Heart left ventricle (tissue), 13 donors: ENCODE results near the gene SCYGR3.

Experiments used
- POLR2A ChIP-seq, 2 donors: fragments of 450-650 bp; IDR thresholded peaks; one replicate each; pipeline ENCODE4 v1.6.1; 2017; ENCODE audit warnings: antibody characterized with exemption in 2 of 2, mild to moderate bottlenecking in 2 of 2, moderate library complexity in 2 of 2
- TF ChIP-seq, protein P1 (sequence below), 12 donors: fragments of 200-600 bp; sonication (generic) in 4 of 12; IDR thresholded peaks; one replicate each; pipeline versions ENCODE4 v1.5.0 to v1.8.0; 2018 to 2022; ENCODE audit warnings: antibody characterized with exemption in 12 of 12, mild to moderate bottlenecking in 5 of 12
- donor health status: ischemic (EF 13 %, LVEDD 7.1; RV severe dilation, severe dysfunction).
- donor health status: DM: no; HTN: yes; CAD: no.
- donor health status: DM: no; HTN: no; CAD: no.
- donor health status: ischemic (EF 25% LVEDD 6.9; RV normal size, moderate dysfunction).
- donor health status: ischemic (EF 25% LVEDD 5.7; RV mildly dilated, moderate dysfunction).
- donor health status: ischemic (EF 35%, LVEDD 5.7; RV mildly dilated, moderate dysfunction).
- donor health status: nonischemic (EF 11% LVEDD 7.7; RV severe dilation, severe dysfunction).
- donor health status: DM: yes; HTN: yes; CAD: no.
- donor health status: PGD.
- donor health status: ischemic (EF 29% LVEDD 5.4; RV normal size, mild dysfunction).
- donor health status: nonischemic (EF 23%, LVEDD 6.1; RV moderate dilation, normal function).

DNA sequence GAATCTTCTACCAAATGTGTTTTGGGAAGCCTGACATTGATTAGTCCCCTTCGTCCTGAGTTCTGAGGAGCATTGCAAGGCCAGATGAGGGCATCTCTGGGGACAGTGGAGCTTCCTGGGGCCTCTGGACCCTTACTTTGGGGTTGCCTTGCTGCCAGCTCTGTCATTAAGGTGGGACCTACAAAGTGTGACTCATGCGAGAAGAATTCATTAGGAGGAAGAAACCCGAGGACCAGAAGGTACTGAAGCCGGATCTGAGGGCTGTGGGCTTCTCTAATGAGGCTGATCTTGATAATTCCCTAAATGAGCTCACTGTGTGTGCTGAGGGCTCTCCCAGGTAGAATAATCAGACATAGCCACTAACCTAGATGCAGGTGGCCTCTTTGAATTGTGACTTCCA is 16.6 kb downstream of the SCYGR3 start:
- TF ChIP-seq, protein P1, sequence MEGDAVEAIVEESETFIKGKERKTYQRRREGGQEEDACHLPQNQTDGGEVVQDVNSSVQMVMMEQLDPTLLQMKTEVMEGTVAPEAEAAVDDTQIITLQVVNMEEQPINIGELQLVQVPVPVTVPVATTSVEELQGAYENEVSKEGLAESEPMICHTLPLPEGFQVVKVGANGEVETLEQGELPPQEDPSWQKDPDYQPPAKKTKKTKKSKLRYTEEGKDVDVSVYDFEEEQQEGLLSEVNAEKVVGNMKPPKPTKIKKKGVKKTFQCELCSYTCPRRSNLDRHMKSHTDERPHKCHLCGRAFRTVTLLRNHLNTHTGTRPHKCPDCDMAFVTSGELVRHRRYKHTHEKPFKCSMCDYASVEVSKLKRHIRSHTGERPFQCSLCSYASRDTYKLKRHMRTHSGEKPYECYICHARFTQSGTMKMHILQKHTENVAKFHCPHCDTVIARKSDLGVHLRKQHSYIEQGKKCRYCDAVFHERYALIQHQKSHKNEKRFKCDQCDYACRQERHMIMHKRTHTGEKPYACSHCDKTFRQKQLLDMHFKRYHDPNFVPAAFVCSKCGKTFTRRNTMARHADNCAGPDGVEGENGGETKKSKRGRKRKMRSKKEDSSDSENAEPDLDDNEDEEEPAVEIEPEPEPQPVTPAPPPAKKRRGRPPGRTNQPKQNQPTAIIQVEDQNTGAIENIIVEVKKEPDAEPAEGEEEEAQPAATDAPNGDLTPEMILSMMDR (IDR thresholded peaks at IDR 0.05), result no peak
- no peak for TF ChIP-seq POLR2A (IDR thresholded peaks at IDR 0.05)
